Measurements from ENCODE around the gene LGALS9.

- TF ChIP-seq, protein P1, sequence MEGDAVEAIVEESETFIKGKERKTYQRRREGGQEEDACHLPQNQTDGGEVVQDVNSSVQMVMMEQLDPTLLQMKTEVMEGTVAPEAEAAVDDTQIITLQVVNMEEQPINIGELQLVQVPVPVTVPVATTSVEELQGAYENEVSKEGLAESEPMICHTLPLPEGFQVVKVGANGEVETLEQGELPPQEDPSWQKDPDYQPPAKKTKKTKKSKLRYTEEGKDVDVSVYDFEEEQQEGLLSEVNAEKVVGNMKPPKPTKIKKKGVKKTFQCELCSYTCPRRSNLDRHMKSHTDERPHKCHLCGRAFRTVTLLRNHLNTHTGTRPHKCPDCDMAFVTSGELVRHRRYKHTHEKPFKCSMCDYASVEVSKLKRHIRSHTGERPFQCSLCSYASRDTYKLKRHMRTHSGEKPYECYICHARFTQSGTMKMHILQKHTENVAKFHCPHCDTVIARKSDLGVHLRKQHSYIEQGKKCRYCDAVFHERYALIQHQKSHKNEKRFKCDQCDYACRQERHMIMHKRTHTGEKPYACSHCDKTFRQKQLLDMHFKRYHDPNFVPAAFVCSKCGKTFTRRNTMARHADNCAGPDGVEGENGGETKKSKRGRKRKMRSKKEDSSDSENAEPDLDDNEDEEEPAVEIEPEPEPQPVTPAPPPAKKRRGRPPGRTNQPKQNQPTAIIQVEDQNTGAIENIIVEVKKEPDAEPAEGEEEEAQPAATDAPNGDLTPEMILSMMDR (IDR thresholded peaks at IDR 0.05) = no peak
- no peak for TF ChIP-seq EZH2 (IDR thresholded peaks at IDR 0.05; ENCODE audit: borderline replicate concordance, insufficient read depth, low read depth, low read length, poor library complexity, severe bottlenecking)
Observed at GRCh38 chr17:27667656-27668487, 36.9 kb downstream of the LGALS9 start.
